GM19351 (cell line): ENCODE results near the gene DCAF11.
A peak's percentile ranks its signal among the peaks of the same experiment; 100 is the strongest.

ENCODE experiments used
- ATAC-seq: cut with Tn5 transposase; IDR thresholded peaks from one replicate; pipeline ENCODE4 v1.9.1; 2021; ENCODE audit warnings: mild to moderate bottlenecking, moderate library complexity; ENCODE audit not compliant: unreplicated experiment

Gene DCAF11

DNA sequence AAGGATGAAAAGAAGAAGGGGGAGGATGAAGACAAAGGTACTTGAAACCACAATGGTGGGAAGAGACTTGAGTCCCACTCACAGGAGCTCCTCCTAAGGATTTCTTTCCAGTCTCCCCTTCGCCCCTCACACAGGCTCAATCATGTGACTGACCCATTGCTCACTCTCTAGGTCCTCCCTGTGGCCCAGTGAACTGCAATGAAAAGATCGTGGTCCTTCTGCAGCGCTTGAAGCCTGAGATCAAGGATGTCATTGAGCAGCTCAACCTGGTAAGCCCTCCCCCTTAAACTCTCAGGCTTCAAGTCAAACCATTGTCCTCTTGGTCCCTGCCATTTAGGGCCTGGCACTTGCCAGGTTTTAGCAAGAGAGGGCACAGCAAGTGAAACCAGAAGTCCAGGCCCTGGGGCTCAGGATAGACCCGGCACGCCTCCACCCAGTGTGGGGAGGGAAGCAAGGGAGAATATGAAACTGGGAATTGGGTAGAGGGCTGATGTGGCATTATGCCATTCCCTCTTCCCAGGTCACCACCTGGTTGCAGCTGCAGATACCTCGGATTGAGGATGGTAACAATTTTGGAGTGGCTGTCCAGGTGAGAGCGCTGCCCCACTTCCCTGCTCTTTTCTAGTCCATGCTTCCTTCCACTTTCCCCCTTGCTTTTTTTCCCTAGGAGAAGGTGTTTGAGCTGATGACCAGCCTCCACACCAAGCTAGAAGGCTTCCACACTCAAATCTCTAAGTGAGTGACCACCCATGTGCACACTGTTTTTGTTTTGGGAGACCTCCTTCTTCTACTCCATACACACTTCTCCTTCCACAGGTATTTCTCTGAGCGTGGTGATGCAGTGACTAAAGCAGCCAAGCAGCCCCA lies 23.2 kb downstream of the DCAF11 start:
- ATAC-seq: no peak

DNA sequence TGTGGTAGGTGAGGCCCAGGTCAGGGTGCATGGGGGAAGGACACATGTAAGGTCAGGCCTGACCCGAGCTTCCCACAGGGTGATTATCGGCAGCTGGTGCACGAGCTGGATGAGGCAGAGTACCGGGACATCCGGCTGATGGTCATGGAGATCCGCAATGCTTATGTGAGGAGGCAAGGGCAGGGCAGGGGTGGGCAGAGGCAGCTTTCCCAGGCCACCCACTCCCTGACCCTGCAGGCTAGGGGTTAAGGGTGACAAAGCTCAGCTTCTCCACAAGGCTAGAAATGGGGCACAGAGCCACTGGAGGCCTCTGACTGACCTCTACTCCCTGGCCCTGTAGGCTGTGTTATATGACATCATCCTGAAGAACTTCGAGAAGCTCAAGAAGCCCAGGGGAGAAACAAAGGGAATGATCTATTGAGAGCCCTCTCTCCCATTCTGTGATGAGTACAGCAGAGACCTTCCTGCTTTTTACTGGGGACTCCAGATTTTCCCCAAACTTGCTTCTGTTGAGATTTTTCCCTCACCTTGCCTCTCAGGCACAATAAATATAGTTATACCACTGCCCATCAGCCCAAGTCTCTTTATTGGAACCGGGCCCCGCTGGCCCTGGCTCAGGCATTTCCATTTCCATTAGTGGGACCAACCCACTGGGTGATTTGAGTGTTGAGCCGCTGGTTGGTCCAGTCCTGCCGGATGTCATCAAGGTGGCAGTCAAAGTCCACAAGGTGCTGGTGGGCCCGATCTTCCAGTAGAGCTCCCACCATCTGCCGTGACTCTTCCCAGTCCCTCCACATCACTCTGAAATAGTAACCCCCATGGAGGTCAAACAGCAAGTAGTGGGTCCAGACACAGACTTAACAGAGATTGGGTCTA lies 24.1 kb downstream of the DCAF11 start:
- no peak for ATAC-seq

GRCh38 chr14:24139272-24139934 lies 24.8 kb downstream of the DCAF11 start:
- ATAC-seq: no peak

- peak; percentile 86 for ATAC-seq
Observed at GRCh38 chr14:24141097-24141880, 26.7 kb downstream of the DCAF11 start, which contains the start of gene EMC9. Gene EMC9, minus strand, starts transcription at chr14:24141591. Its CDS starts 287 bp downstream, at chr14:24141304.

DNA sequence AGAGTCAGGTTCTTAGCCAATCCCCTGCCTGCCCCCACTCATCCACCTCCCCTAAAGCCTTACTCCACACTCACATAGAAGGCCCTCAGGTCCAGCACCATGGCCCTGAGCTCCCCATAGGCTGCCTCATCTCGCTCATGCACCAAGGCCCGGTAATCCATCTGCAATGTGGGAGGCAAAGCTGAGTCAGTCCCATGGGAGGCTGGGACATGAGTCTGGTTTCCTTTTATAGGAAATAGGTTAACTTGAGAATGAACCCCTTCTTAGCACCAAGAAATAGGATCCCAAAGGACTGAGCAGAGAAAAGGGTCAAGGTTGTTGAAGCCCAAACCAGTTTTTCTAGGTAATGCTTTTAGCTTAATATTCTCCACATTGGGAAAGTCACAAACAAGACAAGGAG lies 28.9 kb downstream of the DCAF11 start:
- ATAC-seq: no peak

GRCh38 chr14:24144451-24144850 lies 29.9 kb downstream of the DCAF11 start:
- no peak for ATAC-seq

- ATAC-seq: no peak
Observed at GRCh38 chr14:24145219-24145618, 30.6 kb downstream of the DCAF11 start.

DNA sequence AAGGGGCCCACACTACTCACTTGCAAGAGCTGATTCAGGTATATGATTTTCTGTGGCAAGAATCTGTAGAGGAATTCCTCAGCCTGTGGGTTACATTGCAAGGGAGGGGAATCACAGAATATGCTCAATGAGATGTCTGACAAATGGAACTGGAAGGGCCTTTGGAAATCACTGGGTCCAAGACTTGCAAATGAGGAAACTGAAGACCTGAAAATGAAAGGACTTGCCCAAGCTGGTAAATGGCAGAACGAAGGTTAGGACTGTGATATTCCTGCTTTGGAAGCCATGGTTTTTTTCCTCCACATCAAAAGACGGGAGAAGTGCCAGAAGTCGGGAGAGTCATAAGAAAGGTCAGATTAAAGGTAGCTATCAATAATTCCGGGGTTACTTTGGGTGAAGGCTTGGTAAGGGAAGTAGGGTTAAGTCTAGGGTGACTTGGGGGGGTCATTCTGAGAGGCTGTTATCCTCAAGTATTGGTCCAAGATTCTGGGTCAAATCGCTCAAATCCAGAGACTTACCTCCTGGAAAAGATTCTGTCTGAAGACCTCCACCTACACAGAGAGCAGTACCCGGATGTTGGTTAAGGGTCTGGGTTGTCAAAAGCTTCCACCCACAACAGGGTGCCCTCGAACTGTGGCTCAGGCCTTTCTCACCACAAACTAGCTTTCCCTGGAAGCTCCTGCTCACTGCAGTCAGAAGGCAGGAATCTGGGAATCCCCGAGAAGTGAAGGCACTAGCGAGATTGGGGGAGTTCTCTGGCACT lies 31.3 kb downstream of the DCAF11 start:
- no peak for ATAC-seq

GRCh38 chr14:24146453-24146977 lies 31.9 kb downstream of the DCAF11 start, which contains the start of gene PSME2:
Gene PSME2, minus strand, starts transcription at chr14:24146610. Its CDS starts 29 bp downstream, at chr14:24146581.
- ATAC-seq: peak; percentile 65

- ATAC-seq: peak; percentile 80
Observed at GRCh38 chr14:24146978-24147760, 32.6 kb downstream of the DCAF11 start, which contains the start of gene RNF31. Gene RNF31, plus strand, starts transcription at chr14:24147498. Its CDS starts 201 bp downstream, at chr14:24147699.

GRCh38 chr14:24147761-24148428 lies 33.3 kb downstream of the DCAF11 start:
- ATAC-seq: no peak

- ATAC-seq: no peak
Observed at GRCh38 chr14:24149302-24149969, 34.9 kb downstream of the DCAF11 start.

GRCh38 chr14:24150061-24150460 lies 35.5 kb downstream of the DCAF11 start:
- ATAC-seq: no peak

- ATAC-seq: no peak
Observed at GRCh38 chr14:24150567-24150966, 36.0 kb downstream of the DCAF11 start.

- ATAC-seq: no peak
Observed at GRCh38 chr14:24150993-24151392, 36.4 kb downstream of the DCAF11 start.

DNA sequence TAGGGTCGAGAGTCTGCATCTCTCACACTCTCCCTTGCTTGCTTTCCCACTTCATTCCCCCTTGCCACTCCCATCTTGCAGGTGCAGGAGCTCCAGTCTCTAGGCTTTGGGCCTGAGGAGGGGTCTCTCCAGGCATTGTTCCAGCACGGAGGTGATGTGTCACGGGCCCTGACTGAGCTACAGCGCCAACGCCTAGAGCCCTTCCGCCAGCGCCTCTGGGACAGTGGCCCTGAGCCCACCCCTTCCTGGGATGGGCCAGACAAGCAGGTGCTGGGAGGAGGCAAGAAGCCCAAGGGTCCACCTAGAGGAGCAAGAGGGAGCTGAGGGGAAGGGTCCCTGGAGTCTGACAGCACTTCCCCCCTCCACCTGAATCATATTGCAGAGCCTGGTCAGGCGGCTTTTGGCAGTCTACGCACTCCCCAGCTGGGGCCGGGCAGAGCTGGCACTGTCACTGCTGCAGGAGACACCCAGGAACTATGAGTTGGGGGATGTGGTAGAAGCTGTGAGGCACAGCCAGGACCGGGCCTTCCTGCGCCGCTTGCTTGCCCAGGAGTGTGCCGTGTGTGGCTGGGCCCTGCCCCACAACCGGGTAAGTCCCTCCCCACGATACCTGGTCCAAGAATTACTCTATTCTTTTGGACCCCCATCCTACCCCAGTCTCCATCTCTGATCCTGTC lies 37.0 kb downstream of the DCAF11 start:
- ATAC-seq: no peak

- ATAC-seq: no peak
Observed at GRCh38 chr14:24155100-24155499, 40.5 kb downstream of the DCAF11 start.
